ENCODE measurements around the gene PCSK9.

PCSK9 gene

DNA sequence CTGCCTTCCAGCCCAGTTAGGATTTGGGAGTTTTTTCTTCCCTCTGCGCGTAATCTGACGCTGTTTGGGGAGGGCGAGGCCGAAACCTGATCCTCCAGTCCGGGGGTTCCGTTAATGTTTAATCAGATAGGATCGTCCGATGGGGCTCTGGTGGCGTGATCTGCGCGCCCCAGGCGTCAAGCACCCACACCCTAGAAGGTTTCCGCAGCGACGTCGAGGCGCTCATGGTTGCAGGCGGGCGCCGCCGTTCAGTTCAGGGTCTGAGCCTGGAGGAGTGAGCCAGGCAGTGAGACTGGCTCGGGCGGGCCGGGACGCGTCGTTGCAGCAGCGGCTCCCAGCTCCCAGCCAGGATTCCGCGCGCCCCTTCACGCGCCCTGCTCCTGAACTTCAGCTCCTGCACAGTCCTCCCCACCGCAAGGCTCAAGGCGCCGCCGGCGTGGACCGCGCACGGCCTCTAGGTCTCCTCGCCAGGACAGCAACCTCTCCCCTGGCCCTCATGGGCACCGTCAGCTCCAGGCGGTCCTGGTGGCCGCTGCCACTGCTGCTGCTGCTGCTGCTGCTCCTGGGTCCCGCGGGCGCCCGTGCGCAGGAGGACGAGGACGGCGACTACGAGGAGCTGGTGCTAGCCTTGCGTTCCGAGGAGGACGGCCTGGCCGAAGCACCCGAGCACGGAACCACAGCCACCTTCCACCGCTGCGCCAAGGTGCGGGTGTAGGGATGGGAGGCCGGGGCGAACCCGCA is at the start of gene PCSK9:
TSS of gene PCSK9 (plus strand) at position 207 of the 741 bp plus-strand sequence. CDS start at position 497, 290 bp downstream.
- no peak for DNase-seq

DNA sequence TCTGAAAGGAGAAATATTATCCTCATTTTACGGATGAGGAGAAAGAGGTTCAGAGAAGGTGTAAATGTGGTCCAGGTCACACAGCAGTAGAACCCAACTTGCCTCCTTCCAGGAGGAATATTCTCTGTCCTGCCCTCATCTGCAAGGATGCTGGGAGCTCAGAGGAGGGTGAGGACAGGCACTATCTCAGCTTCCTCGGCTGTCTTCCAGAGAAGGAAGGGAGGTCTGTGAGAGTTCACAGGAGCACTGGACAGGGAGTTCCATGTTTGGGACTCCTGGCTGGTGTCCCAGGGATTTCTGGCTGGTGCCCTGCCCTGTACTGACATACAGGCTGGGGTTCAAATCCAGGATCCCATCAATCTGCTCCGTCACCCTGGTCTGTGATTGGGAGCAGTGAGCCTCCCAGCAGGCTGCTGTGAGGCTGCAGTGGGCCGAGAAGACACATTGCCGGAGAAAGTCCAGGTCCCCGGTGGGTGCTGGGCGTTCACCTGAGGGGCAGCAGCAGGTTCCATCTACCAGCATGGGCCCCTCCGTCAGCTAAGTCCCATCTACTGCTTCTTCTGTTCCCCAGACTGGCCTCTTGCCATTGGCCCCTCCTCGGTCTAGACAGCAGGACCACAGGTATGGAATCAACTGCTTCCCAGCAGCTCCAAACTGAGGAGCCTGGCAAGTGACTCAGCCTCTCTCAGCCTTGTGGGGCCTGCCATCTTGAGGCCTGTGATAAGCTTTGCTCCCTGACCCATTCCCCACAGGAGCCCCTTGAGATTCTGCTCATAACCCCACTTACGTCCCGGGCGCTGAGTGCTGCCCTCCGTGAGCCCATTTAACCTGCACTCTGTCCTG is 49.2 kb upstream of the PCSK9 start:
- DNase-seq = no peak

DNA sequence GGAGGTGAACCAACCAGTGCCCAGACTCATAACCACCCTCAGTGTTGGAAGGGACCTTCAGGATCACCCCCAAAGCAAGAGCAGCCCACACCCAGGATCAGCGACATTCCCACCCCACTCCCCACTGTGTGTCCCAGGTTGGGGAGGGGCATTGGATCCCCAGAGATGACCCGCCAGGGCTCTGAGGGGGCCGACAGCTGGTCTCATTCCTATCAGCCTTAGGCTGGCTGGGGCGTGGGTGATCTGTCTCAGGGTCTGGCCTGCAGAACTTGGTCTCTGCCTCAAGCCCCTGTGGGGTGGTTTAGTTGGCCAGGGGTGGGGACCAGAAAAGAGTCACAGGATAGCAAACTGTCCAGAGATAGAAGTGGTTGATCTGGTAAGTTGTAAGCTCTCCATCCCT is 48.4 kb upstream of the PCSK9 start:
- DNase-seq = no peak

DNA sequence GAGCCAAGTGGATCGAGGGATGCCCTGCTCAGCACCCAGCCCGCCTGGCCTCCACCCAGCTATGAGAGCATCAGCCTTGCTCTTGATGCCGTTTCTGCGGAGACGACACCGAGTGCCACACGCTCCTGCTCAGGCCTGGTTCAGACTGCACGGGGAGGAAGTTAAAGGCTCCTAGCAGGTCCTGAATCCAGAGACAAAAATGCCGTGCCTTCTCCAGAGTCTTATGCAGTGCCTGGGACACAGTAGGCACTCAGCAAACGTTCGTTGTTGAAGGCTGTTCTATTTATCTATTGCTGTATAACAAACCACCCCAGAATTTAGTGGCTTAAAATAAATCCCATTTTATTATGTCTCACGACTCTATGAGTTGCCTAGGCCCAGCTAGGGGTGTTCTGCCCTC is 47.4 kb upstream of the PCSK9 start:
- DNase-seq = no peak

DNA sequence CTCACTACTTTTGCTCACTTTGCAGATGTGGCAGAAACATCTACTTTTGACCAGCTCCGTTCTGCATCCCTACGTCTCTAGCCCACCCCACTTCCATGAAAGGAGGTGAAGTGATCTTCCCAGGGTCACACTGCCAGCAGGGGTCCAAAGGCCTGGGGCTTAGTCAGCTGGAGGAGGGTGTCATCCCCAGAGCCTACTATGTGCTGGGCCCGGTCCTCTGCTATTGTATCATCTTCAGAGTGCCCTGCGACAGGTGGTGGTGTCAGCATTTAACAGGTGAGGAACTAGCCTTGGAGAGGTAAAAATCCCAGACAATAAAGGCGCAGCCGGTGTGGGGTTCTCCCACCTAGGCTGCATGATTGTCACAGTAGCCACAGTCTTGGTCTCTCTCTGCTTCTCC is 46.2 kb upstream of the PCSK9 start:
- no peak for DNase-seq

DNA sequence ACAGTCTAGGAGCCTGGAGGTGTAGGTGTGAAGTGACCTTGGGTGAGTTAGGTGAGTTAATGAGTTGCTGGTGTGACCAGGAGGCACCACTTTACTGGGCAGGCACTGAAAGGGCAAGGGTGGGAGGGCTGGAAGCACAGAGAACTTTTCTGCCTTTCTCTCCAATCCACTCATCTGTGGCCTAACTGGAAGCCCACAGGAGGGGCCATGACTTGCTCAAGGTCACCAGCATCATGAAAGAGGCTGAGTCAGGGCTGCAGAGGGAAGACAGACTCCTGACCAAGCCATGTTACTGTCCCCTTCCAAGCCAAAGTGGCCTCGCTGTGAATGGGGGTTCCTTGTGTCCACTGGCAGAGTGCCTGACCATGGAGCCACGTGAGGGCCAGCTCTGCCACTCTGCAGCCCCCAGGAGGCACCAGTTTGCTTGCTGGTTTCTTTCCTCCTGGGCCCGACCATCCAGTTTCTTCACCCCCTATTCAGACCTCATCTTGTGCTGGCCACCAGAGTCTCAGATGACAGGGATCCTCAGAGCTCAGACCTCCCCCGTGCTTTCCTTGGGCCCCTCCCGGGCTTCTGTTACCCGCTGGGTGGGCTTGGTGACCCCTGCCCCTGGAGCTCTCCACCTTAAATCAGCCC is 44.9 kb upstream of the PCSK9 start:
- DNase-seq = no peak

DNA sequence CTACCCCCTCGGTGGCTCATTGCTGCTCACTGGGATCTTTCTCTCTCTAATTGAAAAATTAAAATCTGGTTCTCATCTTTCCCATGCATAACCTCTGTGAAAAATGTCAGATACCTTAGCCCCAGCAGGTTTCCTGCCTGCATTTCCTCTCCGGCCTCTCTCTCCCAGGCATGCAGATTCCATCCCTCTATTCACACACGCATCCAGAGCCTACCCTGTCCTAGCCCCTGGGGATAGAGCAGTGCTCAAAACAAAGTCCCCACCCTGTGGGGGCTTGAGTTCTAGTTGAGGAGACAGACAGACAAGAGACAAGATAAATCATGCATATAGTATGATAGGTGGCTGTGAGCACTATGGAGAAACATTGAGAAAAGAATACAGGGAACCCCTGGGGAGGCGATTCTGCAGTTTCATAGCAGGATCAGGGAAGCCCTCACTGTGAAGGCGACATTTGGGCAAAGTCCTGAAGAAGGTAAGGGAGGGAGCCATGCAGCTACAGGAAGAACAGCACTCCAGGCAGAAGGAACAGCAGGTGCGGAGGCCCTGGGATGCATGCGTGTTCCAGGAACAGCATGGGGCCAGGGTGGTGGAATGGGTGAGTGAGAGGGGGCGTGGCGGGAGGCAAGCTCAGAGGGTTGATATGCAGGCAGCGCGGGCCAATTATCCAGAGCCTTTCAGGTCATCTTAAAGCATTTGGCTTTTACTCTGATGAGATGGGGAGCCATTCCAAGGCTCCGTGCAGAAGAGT is 44.2 kb upstream of the PCSK9 start:
- DNase-seq = no peak

DNA sequence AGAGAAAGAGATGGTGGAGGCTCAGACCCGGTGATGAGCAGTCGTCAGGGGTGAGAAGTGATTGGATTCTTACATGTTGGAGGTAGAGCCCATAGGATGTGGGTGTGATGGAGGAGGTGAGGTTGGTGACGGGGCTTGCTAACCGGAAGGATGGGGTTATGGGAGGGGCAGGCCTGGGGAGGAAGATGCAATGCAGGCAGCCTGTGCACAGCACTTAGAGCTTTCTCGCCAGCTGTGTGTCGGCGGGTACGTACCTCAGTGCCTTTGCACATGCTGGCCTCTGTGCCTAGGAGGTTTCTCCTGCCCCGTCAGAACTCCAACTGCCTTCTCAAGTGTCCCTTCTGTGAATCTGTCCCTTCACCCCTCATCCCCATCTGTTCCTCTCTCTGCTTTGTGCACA is 43.5 kb upstream of the PCSK9 start:
- no peak for DNase-seq

DNA sequence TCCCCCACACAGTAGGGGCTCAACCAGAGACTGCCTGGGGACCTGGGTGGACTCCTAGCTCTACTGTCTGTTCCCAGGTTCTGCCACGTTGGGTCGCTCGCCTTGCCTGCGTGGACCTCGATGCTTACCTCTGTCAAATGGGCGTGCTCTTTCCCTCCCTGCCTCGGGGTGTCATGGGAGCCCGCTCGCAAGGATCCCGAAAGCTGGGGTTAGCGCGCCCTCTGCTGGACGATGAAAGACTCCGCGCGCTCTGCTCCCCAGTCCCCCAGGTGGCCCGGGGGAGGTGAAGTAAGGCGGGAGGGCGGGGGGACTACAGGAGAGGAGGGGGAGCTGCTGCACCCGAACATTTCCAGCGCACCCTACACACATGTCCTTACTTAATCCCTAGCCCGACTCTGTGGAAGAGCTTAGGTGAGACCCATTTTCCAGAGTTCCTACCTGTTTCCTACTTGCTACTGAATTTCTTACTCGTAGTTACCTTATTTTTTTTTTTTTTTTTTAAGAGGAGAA is 42.9 kb upstream of the PCSK9 start:
- peak; percentile 52 for DNase-seq

DNA sequence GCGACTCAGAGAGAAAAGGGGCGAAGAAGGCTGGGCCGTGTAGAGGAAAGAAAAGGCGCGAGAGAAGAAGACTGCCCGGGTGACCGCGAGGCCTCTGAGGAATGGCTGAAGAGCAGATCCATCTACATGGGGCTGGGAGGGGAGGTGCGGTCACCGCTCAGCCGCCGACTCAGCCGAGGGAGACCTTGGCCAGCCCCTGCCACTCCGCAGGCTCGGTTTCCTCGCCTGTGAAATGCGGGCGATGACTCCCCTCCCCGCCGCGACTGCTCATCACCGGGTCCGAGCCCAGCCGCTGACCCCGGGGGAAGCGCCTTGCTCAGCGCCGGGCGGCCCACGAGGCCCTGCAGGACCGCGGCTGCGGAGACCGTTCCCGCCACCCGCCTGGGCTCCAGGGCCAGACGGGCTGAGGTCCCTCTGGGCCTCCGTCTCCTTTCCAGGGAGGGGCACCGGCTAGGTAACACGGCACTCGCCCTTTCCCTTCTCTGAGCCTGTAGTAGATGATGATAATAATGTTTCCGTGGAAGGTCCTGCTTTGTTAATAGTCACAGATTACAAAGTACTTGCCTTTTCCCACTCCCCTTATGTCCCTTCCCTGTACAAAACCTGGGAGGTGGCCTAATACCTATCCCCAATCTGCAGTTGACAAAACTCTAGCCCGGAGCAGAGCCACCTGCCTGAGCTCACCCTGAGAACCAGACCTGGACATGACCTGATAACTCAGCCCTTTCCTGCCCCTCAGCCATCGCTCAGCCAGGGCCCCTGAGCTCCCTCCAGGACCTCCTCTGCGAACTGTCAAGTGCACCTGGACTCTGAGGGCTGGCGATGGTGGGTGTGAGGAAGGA is 42.3 kb upstream of the PCSK9 start:
- DNase-seq = no peak

DNA sequence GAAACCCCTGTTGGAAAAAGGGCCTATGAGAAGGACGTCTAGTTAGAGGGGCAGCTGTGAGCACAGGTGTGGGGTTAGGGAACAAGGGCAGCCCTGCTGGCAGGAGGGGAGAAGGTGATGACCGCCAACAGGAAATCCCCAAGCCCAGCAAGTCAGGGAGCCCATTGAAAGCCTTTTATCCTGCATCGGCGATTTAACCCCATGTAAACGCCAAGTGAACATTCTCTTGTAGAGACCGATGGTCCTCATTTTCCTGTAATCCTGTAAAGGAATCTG is 41.7 kb upstream of the PCSK9 start:
- DNase-seq = no peak

DNA sequence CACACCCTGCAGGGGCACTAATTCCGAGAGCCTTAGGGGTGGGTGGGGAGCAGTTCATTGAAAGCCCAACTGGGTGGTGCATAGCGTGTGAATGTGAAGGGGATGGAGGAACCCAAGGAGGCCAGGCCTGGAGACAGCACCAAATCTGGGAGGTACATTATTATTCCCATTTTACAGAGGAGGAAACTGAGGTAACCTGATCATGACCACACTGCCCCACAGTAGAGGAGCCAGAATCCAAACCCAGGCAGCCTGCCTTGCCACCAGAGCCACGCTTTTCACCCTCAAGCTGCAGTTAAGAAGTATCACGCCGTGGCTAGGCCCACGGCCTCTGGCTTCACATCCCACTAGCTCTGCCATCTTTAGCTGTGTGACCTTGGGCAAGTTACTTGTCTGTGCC is 41.2 kb upstream of the PCSK9 start:
- DNase-seq = no peak

DNA sequence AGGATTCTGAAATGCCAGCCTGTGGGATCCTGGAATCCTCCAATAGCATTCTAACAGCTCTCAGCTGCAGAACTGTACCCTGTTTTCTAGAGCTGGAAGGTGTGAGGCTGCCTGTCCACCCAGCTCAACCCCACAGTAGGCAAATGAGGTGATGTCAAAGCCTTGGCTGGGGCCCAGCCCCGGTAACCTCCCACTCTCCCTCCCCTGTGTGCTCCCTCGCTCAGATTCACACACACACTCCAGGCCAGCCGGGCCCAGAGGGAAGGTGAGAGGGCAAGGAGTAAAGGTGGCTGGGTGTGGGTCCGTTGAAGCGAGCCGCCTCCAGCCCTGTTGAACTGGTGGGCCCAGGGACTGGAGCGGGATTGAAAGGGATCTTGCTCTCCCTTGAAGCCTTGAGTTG is 40.7 kb upstream of the PCSK9 start, which contains the start of gene BSND:
TSS of gene BSND (plus strand) at position 257 of the 400 bp plus-strand sequence. CDS start 254 bp downstream, outside the sequence.
- no peak for DNase-seq

DNA sequence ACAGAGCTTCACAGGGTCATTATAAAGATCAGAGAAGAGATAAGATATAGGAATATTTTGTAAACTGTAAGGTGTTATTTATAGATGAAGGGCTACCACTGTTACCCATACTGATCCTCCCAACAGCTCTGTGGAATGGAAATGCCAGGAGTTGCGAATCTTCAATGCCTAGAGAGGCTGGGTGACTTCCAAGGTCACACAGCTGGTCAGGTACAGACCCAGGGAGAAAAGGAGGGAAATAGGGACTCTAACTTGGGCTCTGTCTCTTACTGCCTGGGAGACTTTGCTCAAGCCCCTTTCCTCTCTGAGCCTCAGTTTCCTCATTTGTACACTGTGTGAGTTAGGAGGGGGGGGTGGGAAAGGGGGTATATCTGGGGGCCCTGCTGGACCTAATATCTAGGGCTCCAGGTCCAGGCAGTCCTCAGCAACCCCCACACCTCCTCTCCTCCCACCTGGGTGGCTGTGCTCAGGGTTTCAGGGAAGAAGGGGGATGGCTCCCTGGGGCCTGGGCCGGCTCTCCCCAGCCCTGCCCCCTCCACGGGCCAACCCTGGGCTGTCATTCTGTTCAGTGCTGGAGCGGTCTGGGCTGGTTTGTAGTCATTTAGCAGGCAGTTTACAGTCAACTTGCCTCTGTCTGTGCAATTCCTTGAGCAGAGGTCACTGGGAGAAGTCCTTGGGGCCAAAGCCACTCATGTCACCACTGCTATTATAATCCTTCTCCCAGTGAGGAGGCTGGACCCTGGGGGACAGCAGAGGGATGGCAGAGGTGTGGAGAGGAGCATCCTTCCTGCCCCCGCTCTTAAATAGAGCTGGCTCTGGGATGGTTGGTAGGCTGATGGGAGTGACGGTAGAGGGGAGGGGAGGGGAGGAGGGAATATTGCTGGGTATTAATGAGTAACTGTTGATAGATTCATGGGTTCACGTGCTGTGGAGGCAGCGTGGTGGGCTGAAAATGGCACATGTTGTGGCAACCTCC is 39.0 kb upstream of the PCSK9 start:
- DNase-seq = no peak

DNA sequence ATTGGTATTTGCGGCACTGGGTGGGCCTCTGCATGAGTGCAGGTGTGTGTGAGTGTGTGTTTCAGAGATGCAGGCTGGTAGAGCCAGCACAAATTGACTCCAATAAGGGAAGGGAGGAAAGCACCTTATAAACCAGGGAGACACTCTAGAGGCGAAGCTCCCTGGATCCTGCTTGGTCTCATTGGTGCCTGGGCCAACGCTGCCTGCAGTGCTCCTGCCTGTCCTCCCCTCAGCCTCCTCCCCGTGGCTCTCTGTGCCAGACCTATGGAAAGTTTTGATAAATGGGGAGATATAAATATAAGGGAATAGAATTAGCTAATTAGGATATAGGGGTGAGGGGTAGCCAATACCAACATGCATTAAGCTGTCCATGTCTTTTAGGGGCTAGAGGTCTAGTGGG is 38.0 kb upstream of the PCSK9 start:
- no peak for DNase-seq

DNA sequence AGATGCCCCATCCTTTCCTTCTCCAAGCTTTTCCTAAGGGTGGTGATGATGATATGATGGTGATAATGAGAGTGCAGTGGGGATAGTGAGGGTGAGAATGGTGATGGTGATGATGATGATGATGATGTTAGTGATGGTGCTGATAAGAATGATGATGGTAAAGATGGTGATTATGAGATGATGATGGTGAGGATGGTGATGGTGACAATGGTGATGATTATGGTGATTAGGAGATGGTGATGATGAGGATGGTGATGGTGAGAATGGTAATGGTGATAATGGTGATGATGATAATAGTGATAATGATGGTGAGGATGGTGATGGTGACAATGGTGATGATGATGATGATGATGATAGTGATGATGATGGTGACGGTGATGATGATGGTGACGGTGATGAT is 36.7 kb upstream of the PCSK9 start:
- no peak for DNase-seq

DNA sequence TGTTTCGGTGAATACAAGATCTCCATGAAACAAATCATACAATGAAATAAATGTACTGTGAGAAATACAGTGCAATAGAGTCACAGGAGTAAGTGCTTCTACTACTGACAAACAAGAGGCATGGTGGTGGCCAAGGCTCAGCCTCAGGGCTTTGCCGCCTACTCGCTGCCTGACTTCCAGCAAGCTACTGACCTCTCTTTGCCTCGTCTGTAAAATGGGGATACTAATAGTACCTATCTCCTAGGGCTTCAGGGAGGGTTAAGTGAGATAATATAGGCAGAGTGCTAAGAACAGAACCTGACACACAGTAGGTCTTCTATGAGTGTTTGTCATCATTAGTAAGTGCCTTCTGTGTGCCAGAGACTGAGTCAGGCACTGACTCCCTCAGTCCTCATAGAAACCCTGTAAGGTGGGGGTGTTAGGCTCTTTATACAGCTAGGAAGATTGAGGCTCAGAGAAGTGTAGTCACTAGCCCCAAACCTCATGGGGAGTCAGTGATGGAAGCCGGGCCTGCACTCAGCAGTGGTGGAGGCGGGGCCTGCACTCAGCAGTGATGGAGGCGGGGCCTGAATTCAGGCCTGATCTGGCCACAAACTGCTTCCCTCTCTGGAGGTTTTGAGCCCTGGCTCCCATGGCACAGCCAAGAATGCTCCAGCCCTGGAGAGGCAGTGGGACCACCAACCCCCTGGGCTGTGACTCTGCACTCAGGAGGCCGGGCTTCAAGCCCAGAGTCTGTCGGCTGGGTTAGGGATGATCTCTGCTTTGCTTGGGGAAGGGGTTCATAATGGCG is 33.8 kb upstream of the PCSK9 start:
- no peak for DNase-seq

DNA sequence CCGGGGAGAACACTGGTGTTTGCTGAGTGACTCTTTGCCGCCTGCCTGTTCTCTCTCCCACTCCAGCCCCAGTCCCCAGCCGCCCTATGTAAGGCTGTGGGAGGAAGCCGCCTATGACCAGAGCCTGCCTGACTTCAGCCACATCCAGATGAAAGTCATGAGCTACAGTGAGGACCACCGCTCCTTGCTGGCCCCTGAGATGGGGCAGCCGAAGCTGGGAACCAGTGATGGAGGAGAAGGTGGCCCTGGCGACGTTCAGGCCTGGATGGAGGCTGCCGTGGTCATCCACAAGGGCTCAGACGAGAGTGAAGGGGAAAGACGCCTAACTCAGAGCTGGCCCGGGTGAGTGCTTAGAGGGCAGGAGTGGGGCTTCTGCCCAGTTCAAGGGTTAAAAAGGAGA is 32.4 kb upstream of the PCSK9 start:
- DNase-seq = no peak

DNA sequence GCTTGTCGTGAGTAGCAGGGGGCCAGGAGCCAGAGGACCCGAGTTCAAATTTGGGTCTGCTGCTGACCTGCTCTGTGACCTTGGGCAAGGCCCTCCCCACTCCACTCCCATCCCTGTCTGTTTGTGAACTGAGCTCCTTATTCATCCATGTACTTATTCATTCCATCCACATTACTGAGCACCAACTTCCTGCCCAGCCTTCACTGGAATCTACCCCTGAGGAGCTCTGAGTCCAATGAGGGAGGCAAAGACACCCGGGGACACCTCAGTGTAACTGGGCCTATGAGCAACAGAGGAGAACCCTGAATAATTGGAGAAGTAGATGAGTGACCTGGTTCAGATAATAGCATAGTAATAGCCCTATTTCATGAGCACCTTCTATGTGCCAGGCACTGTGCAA is 31.7 kb upstream of the PCSK9 start:
- no peak for DNase-seq

Data from T1000 (cell line).